ENCODE measurements around the gene TRMT5.

TRMT5 gene, protein sequence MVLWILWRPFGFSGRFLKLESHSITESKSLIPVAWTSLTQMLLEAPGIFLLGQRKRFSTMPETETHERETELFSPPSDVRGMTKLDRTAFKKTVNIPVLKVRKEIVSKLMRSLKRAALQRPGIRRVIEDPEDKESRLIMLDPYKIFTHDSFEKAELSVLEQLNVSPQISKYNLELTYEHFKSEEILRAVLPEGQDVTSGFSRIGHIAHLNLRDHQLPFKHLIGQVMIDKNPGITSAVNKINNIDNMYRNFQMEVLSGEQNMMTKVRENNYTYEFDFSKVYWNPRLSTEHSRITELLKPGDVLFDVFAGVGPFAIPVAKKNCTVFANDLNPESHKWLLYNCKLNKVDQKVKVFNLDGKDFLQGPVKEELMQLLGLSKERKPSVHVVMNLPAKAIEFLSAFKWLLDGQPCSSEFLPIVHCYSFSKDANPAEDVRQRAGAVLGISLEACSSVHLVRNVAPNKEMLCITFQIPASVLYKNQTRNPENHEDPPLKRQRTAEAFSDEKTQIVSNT

DNA sequence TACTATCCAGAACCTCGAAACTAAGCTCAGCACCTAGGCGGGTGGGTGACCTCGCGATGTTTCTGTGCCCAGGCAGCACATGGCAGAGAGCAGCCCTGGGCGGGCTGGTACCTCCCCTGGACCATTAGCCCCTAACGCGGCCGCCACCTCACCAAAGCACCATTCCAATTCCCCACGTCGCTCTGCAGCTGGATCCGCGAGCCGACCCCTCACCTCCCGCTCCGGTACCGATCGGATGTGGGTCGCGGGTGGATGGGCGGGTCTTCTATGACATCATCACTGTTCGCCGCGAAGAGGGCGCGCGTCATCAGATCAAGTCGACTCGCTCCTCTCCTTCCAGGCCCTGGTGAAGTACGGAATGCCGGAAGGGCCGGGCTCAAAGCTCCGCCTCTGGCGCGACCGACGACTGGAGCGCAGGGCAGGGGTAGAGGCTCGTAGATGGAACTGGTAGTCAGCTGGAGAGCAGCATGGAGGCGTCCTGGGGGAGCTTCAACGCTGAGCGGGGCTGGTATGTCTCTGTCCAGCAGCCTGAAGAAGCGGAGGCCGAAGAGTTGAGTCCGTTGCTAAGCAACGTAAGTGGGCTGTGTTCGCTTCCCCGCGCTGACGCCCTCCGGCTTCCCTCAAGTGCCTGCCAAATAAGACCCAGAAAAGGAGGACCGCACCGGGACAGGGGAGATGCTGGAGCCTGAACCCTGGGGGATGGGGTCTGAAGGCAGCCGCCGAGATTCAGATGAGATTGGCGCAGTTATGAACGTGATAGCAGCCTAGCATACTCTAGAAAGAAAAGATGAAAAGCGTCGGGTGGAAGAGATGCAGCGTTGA, at the start of gene TRMT5, which contains the start of gene SLC38A6:
Gene TRMT5, minus strand, starts transcription at position 269 of the 822 bp plus-strand sequence. Its CDS starts 106 bp downstream, at position 163.
Gene SLC38A6, plus strand, starts transcription at position 435 of the 822 bp plus-strand sequence. Its CDS starts 33 bp downstream, at position 468.
- DNase-seq = peak; percentile 47

DNA sequence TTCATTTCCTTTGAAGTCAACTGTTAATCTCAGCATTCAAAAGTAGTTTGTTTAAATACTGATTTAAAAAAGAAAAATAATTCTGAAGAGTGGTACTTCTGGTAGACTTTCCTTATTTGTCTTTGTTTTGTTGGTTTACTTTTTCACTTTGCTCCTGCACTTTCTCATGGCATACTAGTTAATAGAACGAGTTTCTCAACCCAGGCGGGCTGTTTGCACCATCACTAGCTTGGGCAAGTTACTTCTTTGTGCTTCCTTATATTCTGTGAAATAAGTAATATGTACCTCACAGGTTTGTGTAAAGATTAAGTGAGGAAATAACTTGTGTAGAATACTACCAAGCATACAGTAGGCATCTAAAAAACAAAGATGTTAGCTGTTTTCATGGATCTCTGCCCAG, 45.6 kb upstream of the TRMT5 start:
- no peak for DNase-seq

DNA sequence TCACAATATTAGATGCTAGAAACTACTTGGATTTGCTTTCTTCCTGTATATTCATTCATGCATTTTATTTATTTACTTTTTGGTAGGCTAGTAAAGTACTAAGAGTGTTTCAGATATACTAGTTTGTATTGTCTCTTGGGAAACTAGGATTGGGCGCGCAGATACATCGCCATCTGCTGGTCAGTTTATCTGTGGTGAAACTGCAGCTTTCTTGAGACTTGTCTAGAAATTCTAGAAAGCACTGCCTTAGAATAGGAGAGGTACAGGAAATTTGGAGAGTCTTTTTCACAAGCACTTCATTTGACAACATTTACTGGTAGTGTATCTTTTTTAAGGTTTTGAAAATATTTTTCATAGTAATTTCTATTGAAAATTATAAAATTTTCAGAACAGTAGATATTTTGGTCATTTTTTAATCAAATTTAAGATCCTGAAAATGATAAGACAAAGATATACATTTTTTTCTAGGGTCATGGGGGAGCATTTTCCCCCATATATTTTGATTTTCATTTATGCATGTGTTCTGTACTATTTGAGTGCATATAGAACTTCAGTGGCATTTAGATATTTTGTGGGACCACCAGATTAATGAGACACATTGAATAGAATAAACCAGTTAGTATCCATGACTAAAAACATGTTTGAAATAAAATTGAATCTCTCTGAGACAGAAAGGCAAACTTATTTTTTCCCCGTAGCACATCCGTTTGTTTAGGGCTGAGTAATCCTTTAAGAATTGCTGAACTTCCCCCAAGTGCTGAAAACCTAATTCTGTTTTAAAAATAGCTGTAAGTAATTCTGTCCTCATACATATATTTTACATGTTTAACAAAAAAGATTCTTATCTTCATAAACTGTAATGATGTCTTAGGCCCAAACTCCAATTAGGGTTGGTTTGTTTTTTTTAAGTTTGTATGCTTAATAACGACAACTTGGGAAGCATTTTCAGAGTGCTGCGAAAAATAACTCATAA, 44.7 kb upstream of the TRMT5 start:
- no peak for DNase-seq

DNA sequence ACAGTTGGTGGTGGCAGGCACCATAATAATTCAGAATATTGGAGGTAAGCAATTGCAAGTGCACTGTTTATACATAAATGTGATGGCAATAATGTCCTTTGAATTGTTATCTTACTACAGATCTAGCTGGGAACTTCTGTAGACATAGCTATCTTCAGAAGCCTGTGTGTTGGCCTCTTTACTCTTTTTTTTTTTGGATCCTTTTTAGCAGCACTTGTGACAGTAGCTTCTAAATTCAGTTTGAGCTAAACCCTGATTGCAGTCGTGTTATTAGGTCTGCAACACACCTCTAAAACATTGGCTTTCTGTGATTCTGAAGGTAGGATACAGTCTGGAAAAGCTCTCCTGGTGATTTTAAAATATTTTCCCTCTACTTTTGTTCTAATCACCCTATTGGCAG, 38.7 kb upstream of the TRMT5 start:
- no peak for DNase-seq

DNA sequence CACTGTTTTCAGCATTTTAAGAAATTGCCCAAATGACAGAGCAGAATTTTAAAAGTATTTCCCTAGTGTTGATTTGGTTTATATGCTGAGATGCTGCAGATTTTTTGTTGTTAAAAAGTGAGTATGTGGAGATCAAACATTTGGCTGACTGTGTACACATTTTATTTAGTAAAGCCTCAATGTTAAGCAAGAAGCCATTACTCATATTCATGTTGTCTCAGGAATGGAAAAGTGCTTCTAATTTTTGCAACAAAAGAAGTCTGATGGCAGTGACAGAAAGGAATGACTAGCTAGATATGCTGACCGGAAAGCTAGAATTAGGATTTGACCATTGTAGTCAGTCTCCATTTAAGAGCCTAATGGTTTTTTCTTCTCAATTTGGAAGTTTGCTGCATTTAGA, 22.7 kb upstream of the TRMT5 start:
- DNase-seq = no peak

DNA sequence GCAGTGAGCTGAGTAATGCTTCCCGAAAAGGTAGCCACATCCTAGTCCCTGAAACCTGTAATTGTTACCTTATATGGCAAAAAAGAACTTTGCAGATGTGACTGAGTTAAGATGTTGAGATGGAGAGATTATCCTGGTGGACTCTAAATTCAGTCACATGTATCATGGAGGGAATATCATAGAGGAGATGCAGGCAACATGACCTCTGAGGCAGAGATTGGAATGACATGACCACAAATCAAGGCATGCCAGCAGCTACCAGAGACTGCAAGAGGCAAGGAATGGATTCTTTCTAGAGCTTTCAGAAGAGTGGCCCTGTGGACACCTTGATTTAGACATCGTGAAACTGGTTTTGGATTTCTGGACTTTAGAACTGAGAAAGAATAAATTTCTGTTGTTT, 18.7 kb upstream of the TRMT5 start:
- no peak for DNase-seq

DNA sequence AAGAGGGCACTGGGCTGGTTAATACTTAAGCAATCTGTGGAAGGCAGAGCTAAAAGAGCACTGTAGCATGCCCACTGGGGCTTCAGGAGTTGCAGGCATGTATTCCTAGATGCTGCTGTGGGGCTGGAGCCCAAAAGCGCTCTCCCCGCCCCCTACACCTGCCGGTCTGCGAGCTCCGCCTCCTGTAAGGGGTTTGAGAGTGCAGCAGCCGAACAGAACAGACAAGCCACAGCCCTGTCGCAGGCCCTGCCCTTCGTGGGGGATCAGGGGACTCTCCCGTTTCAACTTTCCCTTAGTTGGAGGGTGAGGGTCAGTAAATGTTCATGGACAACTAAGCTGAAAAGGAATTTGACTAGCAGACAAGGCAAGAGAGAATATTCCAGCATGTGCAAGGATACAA, 17.7 kb upstream of the TRMT5 start:
- DNase-seq = no peak

DNA sequence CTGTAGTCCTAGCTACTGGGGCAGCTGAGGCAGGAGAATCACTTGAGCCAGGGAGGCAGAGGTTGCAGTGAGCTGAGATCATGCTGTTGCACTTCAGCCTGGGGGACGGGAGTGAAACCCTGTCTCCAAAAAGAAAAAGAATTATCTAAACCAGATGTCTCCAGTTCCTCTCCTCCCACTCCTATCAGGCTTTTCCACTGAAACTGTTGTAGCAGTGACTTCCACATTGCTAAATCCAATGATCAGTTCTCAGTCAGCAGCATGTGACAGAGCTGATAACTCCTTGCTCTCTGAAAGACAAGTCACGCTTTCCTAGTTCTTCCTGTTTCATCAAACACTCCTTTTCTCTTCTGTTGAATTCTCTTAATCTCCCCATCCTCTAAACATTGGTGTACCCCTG, 8.7 kb upstream of the TRMT5 start:
- DNase-seq = no peak

DNA sequence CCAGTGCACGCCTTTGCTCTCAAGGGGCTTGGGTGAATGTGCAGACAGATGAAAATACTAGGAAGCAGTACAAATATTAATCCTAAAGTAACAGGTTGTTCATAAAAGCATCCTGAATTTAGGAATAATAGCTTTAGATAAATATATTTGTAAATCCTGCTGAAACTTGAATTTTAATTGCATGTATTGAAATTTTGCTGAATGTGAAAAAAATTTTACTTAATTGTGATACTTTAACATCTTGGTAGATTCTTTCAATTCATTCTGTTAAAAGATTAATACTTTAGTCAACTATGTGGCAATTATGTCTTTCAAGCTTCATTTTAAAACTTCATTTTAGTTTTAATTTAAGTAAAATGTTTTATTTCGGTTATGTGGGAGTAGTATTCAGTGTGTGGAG, 5.6 kb upstream of the TRMT5 start:
- no peak for DNase-seq

DNA sequence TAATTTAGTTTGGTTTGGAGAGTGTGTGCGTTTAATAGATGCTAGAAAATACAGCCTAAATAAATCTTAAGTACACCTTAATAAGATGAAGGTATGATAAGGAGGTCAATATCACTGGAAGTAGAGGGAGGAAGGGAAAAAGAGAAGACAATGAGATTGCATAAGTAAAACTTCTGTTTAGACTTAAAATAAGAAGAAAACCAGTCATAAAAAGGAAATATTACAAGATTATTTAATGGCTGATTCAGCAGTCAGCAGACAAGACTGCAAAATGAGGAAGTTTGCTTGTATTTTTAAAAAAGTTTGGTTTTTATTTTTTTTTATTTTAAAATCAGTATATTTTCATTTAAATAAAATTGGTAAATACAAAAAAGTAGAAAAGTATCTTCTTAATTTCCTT, 3.3 kb upstream of the TRMT5 start:
- DNase-seq = no peak

DNA sequence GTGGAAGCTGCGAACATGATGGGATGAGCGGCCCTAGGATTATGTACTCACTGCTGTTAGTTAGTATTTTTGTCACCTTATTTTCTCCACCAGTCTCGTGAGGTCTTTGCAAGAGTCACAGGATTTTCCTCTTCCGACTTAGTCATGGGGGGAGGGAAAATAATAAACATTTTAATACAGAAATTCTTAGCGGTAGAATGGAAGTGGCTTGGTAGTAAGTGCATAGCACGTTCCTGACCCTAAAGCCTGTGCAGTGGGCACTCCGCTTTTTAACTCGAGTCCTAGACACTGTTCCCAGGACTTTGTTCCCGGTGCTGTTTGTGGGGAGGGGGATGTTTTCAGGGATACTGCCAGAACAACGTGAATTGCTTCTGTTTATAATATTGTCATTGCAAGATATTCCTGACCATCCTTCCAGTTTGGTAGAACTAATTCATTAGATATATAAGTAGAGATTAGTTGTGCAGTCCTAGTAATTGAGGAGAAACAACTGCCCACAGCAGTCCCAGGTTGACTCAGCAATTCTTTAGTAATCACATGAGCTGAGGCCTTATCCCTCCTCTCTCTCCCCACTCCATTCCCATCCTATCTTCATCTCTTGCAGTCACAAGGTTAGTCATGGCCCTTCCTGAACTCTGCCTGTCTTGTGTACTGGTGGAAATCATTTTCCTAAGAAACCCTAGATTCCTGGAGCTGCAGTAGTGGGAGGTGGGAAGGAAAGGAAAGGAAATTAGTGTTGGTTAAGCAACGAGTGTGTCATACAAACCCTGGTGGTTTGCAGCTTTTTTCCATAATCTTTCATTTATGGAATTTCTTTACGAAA, 965 bp upstream of the TRMT5 start:
- DNase-seq = no peak

DNA sequence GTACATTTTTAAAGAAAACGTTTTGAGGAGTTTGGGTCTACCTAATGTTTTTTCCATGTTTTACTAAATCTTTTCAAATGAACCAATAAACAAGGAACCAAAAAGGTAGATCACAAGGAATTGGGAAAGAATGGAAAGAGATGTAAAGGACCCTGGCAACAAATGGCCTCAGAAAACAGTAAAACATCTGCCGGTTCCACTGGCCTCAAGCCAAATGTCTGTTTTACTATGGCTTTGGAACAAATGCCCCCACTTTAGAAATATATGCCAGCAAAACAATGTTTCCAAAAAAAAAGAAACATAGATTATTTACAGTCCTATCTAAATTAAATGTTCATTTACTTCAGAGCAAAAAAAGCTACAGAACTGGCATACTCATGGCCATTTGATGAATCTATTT, 3.0 kb downstream of the TRMT5 start:
- no peak for DNase-seq

DNA sequence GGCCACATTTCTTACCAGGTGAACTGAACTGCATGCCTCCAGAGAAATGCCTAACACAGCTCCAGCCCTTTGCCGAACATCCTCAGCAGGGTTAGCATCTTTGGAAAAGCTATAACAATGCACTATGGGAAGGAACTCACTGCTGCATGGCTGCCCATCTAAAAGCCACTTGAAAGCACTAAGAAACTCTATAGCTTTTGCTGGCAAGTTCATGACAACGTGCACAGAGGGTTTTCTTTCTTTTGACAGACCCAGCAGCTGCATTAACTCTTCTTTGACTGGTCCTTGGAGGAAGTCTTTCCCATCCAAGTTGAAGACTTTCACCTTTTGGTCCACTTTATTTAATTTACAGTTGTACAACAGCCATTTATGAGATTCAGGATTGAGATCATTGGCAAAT, 5.3 kb downstream of the TRMT5 start:
- DNase-seq = no peak

DNA sequence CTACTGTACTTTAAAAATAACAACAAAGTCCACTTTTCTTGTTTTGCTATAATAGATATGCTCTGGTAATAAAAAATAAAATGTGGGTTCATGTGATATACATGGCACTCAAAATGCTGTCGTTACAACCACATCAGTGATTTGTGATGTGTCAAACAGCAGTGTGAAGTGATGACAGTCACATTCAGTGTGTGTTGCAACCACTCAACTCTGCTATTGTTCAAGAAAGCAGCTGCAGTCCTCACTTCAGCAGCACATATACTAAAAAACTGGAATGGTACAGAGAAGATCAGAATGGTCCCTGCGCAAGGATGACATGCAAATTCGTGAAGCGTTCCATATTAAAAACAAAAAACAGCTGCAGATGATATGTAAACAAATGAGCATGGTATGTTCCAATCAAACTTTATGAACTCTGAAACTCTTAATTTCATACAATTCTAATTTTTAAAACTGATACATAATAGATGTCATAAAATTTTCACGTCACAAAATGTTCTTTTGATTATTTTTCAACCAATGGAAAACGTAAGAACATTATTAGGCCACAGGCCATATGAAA, 6.7 kb downstream of the TRMT5 start:
- no peak for DNase-seq

DNA sequence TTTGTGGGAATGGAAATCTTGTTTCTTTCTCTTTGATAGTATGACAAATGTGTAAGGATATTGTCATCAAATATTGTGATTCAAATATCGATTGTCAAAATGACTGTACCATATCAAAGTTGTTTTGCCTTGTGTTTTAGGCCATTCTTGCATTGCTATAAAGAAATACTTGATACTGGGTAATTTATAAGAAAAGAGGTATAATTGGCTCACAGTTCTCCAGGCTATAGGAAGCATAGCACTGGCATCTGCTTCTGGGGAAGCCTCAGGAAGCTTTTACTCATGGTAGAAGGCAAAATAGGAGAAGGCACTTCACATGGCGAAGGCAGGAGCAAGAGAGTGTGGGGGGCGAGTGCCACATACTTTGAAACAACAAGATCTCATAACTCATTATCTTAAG, 7.8 kb downstream of the TRMT5 start:
- DNase-seq = no peak

DNA sequence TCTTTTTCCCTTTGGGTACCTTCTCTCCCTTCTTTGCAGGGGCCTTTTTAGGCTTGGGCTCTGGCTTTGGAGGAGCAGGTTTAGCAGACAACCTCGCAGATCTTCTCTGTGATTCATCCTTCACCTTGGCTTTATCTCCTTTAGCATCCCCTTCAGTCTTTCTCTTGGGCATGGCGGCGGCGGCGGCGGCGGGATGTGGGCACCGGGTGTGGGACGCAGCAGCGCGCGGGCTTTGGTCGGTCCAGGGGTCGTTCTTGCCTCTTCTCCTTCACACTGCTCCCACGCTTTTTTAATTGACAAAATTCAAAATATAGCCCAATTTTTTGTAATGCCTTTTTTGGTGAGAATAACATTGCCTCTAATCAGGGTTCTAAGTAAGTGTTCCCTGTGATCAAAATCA, 8.6 kb downstream of the TRMT5 start:
- DNase-seq = no peak

DNA sequence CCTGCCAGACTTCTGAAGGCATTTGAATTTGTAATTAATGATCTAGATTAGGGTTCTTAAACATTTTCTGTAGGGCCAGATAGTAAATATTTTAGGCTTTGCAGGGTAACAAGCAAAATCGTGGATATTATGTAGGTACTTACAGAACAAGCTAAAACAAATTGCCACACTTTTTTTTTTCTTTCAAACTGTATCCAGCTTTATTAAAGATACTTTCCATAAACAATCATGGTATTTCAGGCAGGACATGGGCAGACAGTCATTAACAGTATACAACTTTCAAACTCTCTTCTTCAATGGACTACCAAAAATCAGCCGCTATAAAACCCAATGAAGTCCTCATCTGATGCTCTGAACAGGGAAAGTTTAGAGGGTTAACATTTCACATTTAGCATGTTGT, 9.6 kb downstream of the TRMT5 start:
- no peak for DNase-seq

DNA sequence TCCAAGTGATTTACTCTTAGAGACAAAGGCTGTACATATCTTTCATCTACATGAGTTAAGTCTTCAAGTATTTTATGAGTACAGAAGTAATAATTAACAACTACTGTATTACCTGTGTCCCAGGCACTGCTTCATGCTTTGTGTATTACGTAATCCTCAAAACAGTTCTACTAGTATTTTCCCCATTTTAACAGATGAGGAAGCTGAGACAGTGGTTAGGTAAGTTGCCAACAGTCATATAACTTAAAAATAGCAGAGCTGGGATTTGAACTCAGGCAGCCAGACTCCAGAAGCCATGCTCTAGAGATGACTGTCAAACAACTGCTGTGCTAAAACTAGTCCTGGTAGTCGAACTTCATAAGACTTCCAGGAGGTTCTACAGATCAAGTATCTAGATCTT, 10.7 kb downstream of the TRMT5 start:
- no peak for DNase-seq

DNA sequence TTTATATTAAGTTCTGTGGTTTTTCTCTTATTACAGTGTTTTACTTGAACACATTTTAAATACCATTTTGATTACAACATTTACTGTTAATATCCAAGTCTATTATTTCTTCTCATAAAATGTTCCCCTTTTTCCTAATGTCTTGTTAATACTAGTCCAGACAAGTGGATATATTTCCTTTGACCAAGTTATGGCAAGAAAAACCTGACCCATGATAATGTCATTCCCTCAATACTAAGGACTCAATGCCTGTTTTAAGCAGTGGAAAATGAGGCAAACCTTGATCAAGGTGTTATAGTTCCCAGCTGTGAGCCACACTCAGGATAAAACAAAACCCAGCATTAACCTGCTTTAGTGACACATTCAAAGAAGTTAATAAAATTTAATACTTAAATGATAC, 12.2 kb downstream of the TRMT5 start:
- DNase-seq = no peak

DNA sequence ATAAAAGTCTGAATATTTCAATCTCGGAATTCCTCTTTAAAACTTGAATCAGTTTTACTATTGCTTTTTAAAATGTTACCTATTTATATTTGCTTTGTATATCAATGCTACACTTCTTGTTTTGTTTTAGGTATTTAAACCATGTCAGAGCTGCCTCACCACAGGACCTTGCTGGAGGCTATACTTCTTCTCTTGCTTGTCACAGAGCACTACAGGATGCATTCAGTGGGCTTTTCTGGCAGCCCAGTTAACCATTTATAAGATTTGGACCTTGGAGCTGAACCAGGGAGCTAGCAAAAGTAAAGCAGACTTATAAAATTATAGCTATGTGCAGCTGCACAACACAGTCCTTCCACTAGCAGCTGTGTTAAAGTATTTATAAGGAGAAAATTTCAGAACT, 12.8 kb downstream of the TRMT5 start:
- DNase-seq = no peak

DNA sequence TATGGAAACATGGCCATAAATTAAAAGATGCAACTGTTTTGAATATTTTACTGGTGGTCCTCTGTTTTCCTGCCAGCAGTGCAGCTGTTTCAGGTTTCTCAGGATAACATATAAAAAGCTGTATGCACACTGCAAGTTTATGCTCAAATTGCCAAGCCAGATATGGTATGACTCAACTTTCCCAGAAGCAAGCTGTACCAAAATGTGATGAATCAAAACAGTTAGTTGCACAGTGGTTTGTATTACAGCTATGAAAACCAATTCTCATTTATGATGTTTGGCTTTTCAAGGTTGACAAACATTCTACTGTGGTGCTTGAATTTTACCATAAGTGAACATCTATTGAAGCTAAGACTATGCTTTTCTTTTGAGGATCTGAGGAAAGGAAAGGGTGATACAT, 15.5 kb downstream of the TRMT5 start:
- no peak for DNase-seq

DNA sequence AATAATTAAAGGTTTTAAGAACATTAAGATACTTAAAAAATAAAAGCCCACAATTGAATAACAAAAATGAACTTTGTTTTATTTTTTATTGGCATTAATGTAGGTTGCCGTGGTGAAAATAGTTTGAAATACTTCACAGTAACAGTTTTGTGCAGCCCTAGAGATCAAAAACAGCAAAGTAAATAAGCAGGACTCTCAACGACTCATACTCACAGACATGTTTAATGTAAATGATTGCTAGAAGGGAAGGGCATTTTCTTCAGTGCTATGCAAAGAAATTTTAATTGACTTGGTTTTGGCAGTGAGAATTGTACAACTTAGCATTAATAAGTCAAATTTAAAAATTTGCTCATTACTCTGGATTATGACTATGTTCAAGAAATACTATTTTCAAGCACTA, 16.0 kb downstream of the TRMT5 start:
- no peak for DNase-seq

All from 8988T (cell line).